PFSK-1 (cell line): ENCODE measurements around the gene MAMDC4.

Source experiments
- POLR2AphosphoS5 ChIP-seq: IDR thresholded peaks from 2 replicates; pipeline ENCODE4 v1.6.1; 2012; ENCODE audit warnings: low read depth, mild to moderate bottlenecking, control low read depth, low read length, moderate library complexity
- REST ChIP-seq, 2 experiments: IDR thresholded peaks; 2 replicates each; pipeline versions ENCODE4 v1.6.1 to v1.8.0; 2011 to 2012; ENCODE audit warnings: low read depth in 2 of 2, low read length in 2 of 2, control low read depth in 1 of 2, inconsistent platforms in 1 of 2, mild to moderate bottlenecking in 1 of 2, moderate library complexity in 1 of 2; ENCODE audit not compliant: insufficient read depth in 1 of 2
- SIN3A ChIP-seq: IDR thresholded peaks from 2 replicates; pipeline ENCODE4 v1.6.1; 2012; ENCODE audit warnings: mild to moderate bottlenecking, low read length, moderate library complexity, borderline replicate concordance; ENCODE audit not compliant: insufficient read depth
- TAF1 ChIP-seq: IDR thresholded peaks from 2 replicates; pipeline ENCODE4 v1.6.1; 2012; ENCODE audit warnings: low read length, control low read depth, borderline replicate concordance; ENCODE audit not compliant: insufficient read depth

GRCh38 chr9:136860529-136860928 is 8.4 kb downstream of the MAMDC4 start:
- no peak for TF ChIP-seq SIN3A
- no peak for TF ChIP-seq POLR2AphosphoS5
- no peak for TF ChIP-seq REST (IDR thresholded peaks at IDR 0.05; ENCODE audit: insufficient read depth in 1 of 2, low read depth in 2 of 2, low read length in 2 of 2)
- TF ChIP-seq TAF1, result no peak
